ENCODE data around the gene COX7A2L. TPM values are rescaled to one million over a fixed set of nuclear protein-coding genes. Genes with fewer than 3 reads are reported as not detected.
"Not testable (repeated sequence)": the region's sequence is repeated elsewhere in the genome, so short reads cannot be mapped to it uniquely, and the experiment has no call there.

COX7A2L gene
- total and polyA plus RNA-seq, 9 donors, result 130 to 294 (median 165) TPM

- H3K4me3 ChIP-seq, result no peak overlapping the region
- WGBS, 3 donors, result 90 to 94% (median 92%) methylated on average over 5 of the region's 5 CpGs
- no peaks in the 10 kb centered on the region for H3K36me3 ChIP-seq
- TF ChIP-seq EP300 (IDR thresholded peaks at IDR 0.05) (no peak), CTCF (IDR thresholded peaks at IDR 0.05) (no peak), POLR2A (IDR thresholded peaks at IDR 0.05) (no peak)
- no peaks in the 10 kb centered on the region for H3K9me3 ChIP-seq
- no peak for DNase-seq
- no peaks in the 10 kb centered on the region for H3K27me3 ChIP-seq
- peaks cover 6% of the 10 kb centered on the region for H3K4me1 ChIP-seq (ENCODE audit: insufficient read depth)
- H3K27ac ChIP-seq, result no peak overlapping the region
- intact Hi-C loops (cut with DNase I), result loop anchor here in 1 of 4 donors (10.0 kb wide), 1 partner anchor 243 kb away; no protein-coding TSS in a partner anchor
Measured at GRCh38 chr2:42337356-42337820, 23.6 kb downstream of the COX7A2L start.

DNA sequence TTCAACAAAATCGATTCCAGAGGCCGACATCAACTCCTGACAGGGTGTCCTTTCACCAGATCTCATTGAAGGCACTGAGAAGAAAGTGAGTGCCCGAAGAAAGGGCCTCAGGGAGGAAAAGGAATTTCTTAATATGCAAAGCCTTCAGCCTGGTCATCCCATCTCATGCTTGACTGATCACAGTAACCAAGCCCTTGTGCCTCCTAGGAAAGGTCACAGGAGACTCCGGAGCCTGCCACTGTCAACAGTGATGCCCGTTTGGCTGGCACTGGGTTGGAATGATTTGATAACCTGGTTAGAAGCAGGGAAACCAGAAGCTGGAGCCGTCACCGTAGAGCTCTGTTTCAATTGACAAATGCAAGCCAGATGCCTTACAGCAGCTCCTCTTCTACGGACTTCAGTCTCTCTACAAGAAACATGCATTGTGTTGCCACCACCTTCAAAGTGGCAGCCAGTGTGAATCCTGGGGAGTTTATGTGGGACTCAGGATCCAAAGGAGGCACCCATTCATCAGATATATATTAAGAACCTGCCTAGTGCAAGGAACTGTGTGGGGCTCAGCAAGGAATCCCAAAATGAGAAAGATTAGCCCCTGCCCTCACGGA, 24.6 kb downstream of the COX7A2L start:
- H3K36me3 ChIP-seq, result no peaks in the 10 kb centered on the region
- no peaks in the 10 kb centered on the region for H3K9me3 ChIP-seq
- intact Hi-C loops (cut with DNase I), result loop anchor here in 1 of 4 donors (10.0 kb wide), 1 partner anchor 242 kb away; no protein-coding TSS in a partner anchor
- WGBS, 3 donors, result 90 to 97% (median 93%) methylated on average over 9 of the region's 9 CpGs
- H3K27ac ChIP-seq, result no peak overlapping the region
- no peak overlapping the region for H3K4me3 ChIP-seq
- peaks cover 2% of the 10 kb centered on the region for H3K4me1 ChIP-seq (ENCODE audit: insufficient read depth)
- DNase-seq, result no peak
- TF ChIP-seq POLR2A (IDR thresholded peaks at IDR 0.05) (no peak), EP300 (IDR thresholded peaks at IDR 0.05) (no peak), CTCF (IDR thresholded peaks at IDR 0.05) (no peak)
- no peaks in the 10 kb centered on the region for H3K27me3 ChIP-seq

GRCh38 chr2:42335514-42336104, 25.4 kb downstream of the COX7A2L start:
- Histone ChIP-seq H3K36me3 (no peaks in the 10 kb centered on the region), H3K9me3 (no peaks in the 10 kb centered on the region), H3K27me3 (no peaks in the 10 kb centered on the region), H3K4me1 (ENCODE audit: insufficient read depth) (peaks cover 2% of the 10 kb centered on the region), H3K4me3 (no peak overlapping the region), H3K27ac (no peak overlapping the region)
- TF ChIP-seq POLR2A (IDR thresholded peaks at IDR 0.05) (no peak), EP300 (IDR thresholded peaks at IDR 0.05) (no peak), CTCF (IDR thresholded peaks at IDR 0.05) (no peak)
- intact Hi-C loops (cut with DNase I), result loop anchor here in 1 of 4 donors (10.0 kb wide), 1 partner anchor 241 kb away; no protein-coding TSS in a partner anchor
- no peak for DNase-seq
- 95 to 97% (median 95%) methylated on average over 10 of the region's 10 CpGs for WGBS, 3 donors

DNA sequence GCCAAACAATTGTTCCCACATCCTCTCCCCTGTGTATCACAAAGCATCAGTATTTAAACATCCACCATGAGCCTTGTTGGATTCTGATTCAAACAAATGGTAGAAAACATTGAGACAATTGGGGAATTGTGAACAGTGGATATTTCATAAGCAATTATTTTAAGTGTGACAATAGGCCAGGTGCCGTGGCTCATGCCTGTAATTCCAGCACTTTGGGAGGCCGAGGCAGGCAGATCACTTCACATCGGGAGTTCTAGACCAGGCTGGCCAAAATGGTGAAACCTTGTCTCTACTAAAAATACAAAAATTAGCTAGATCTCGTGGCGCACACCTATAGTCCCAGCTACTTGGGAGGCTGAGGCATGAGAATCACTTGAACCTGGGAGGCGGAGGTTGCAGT, 26.2 kb downstream of the COX7A2L start:
- not testable (repeated sequence) for H3K36me3 ChIP-seq

GRCh38 chr2:42334220-42334619, 26.8 kb downstream of the COX7A2L start:
- Histone ChIP-seq H3K36me3 (no peaks in the 10 kb centered on the region), H3K9me3 (no peaks in the 10 kb centered on the region), H3K27ac (no peak overlapping the region), H3K4me1 (ENCODE audit: insufficient read depth) (peaks cover 7% of the 10 kb centered on the region), H3K27me3 (no peaks in the 10 kb centered on the region), H3K4me3 (no peak overlapping the region)
- no peak for TF ChIP-seq CTCF (IDR thresholded peaks at IDR 0.05)
- TF ChIP-seq EP300 (IDR thresholded peaks at IDR 0.05), result no peak
- no peak for TF ChIP-seq POLR2A (IDR thresholded peaks at IDR 0.05)
- intact Hi-C loops (cut with DNase I), result loop anchor here in 1 of 4 donors (10.0 kb wide), 1 partner anchor 239 kb away; no protein-coding TSS in a partner anchor
- DNase-seq, result no peak
- 84 to 92% (median 88%) methylated on average over 3 of the region's 3 CpGs for WGBS, 3 donors

More for the DNA sequence above, 26.2 kb downstream of the COX7A2L start:
- not testable (repeated sequence) for H3K27me3 ChIP-seq; H3K4me3 ChIP-seq; DNase-seq; H3K4me1 ChIP-seq (ENCODE audit: insufficient read depth); H3K9me3 ChIP-seq; H3K27ac ChIP-seq
- 94 to 99% (median 96%) methylated on average over 6 of the region's 6 CpGs for WGBS, 3 donors
- intact Hi-C loops (cut with DNase I), result loop anchor here in 1 of 4 donors (10.0 kb wide), 1 partner anchor 240 kb away; no protein-coding TSS in a partner anchor

All from ovary (tissue), 9 donors.